ENCODE data around the gene AWAT2.

DNA sequence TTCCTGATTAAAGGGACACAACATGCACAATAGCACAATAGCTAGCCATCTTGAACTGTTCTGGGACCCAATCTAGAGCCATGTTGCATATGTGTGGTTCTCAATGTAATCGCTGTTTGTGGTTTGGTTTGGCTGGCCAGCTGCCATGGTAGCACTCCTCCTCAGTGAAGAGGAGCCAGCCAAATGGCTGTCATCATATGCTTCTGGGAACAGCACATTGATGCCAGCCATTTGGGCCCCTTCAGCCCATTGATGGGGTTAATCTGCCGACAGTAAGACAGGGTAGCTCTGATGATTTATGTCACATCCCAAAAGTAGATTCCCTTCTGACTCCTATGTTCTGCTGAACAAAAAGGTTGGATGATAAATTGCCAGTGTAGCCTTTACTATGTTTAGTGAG, 48.5 kb downstream of the AWAT2 start:
- TF ChIP-seq, protein P1, sequence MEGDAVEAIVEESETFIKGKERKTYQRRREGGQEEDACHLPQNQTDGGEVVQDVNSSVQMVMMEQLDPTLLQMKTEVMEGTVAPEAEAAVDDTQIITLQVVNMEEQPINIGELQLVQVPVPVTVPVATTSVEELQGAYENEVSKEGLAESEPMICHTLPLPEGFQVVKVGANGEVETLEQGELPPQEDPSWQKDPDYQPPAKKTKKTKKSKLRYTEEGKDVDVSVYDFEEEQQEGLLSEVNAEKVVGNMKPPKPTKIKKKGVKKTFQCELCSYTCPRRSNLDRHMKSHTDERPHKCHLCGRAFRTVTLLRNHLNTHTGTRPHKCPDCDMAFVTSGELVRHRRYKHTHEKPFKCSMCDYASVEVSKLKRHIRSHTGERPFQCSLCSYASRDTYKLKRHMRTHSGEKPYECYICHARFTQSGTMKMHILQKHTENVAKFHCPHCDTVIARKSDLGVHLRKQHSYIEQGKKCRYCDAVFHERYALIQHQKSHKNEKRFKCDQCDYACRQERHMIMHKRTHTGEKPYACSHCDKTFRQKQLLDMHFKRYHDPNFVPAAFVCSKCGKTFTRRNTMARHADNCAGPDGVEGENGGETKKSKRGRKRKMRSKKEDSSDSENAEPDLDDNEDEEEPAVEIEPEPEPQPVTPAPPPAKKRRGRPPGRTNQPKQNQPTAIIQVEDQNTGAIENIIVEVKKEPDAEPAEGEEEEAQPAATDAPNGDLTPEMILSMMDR (IDR thresholded peaks at IDR 0.05) = no peak
- no peak for TF ChIP-seq POLR2AphosphoS5 (IDR thresholded peaks at IDR 0.05)

All from breast epithelium (tissue), 3 donors.